CD4-positive, alpha-beta T cell treated with Interleukin-4 for 1 hour (primary cell): ENCODE data around the gene RECK.
"Not testable (repeated sequence)": the region's sequence is repeated elsewhere in the genome, so short reads cannot be mapped to it uniquely, and the experiment has no call there.

Source experiments
- DNase-seq, 2 donors: peaks; one replicate each; pipeline ENCODE4 v3.0.0-alpha.2; 2020 to 2022

Gene RECK, protein sequence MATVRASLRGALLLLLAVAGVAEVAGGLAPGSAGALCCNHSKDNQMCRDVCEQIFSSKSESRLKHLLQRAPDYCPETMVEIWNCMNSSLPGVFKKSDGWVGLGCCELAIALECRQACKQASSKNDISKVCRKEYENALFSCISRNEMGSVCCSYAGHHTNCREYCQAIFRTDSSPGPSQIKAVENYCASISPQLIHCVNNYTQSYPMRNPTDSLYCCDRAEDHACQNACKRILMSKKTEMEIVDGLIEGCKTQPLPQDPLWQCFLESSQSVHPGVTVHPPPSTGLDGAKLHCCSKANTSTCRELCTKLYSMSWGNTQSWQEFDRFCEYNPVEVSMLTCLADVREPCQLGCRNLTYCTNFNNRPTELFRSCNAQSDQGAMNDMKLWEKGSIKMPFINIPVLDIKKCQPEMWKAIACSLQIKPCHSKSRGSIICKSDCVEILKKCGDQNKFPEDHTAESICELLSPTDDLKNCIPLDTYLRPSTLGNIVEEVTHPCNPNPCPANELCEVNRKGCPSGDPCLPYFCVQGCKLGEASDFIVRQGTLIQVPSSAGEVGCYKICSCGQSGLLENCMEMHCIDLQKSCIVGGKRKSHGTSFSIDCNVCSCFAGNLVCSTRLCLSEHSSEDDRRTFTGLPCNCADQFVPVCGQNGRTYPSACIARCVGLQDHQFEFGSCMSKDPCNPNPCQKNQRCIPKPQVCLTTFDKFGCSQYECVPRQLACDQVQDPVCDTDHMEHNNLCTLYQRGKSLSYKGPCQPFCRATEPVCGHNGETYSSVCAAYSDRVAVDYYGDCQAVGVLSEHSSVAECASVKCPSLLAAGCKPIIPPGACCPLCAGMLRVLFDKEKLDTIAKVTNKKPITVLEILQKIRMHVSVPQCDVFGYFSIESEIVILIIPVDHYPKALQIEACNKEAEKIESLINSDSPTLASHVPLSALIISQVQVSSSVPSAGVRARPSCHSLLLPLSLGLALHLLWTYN

DNA sequence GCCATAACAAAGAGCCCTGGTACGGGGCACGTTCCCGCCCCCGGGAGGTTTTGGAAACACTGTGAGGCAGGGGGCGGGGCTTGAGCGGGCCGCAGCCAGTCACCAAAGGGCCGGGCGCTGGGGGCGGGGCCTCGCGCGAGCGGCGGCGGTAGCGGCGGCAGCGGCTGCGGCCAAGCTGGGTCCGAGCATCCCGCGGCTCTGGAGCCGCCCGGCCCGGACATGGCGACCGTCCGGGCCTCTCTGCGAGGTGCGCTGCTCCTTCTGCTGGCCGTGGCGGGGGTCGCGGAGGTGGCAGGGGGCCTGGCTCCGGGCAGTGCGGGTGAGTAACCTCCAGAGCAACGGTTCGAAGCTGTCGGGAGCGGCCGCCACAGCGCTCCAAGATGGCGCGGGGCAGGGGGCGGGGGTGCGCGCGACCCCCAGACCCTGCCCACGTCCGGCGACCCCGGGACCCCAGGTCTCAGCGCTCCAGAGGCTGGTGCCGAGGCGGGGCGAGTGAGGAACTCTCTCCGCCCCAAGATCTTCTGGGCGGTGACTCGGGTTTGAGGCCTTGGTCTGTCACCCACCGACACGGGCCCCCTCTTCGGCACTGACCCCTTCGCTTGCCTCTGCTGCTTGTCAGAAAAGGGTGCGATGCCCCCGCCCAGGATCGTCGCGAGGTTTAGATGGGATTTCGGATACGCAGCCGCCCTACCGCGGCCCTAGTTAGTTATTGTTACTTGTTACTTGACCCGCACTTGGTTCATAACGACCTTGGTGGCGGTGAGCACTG is at the start of gene RECK:
TSS of gene RECK (plus strand) at position 134 of the 769 bp plus-strand sequence. CDS start at position 220, 86 bp downstream.
- peak; percentile 83 to 85 for DNase-seq

GRCh38 chr9:35990155-35990554 is 46.6 kb upstream of the RECK start:
- no peak for DNase-seq

GRCh38 chr9:35993136-35993535 is 43.6 kb upstream of the RECK start:
- not testable (repeated sequence) for DNase-seq

DNA sequence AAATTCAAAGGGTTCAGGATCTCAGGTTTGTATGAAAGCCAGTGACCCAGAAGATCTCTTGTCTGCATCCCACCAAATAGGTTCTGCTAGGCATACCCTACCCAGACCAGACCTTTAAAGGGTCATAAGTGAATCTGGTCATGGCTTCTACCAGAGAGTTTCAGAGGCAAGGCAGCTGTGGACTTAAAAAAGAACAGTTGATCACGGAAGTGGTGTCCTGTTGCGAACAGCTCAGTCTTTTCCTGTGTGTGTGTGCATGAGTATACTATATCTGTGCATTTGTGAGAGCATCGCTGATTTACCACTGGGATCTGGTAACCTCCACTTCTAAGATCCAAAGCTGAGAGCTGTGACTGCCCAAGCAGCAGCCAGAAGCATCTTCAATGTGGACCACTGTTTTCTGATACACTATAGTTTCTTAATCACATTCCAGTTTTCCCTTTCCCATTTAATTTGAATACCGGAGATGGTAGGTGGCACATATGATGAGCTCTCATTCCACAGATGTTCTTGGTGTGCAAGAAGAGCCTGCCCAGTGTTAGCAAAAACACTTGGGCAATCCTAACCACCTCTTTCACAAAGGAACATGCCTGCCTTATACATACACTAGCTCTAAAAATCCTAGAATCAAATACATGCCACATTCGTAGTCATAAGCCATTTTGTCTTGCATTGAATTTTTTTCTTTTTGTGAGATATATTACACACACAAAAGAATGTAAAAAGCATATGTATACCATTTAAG is 42.6 kb upstream of the RECK start:
- DNase-seq: no peak

DNA sequence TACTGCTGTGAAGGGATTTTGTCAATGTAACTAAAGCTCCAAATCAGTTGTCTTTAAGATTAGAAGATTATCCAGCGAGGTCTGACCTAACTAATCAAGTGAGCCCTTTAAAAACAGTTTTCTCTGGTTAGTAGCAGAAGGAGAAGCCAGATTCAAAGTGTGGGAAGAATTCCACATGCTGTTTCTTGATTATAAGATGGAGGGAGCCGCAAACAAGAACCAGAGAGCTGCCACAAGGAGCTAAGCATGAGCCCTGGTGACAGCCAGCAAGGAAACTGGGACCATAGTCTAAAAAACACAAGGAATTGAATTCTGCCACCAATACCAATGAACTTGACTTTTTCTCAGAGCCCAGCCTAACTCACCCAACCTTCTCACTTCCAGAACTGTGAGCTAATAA is 41.8 kb upstream of the RECK start:
- DNase-seq: no peak

DNA sequence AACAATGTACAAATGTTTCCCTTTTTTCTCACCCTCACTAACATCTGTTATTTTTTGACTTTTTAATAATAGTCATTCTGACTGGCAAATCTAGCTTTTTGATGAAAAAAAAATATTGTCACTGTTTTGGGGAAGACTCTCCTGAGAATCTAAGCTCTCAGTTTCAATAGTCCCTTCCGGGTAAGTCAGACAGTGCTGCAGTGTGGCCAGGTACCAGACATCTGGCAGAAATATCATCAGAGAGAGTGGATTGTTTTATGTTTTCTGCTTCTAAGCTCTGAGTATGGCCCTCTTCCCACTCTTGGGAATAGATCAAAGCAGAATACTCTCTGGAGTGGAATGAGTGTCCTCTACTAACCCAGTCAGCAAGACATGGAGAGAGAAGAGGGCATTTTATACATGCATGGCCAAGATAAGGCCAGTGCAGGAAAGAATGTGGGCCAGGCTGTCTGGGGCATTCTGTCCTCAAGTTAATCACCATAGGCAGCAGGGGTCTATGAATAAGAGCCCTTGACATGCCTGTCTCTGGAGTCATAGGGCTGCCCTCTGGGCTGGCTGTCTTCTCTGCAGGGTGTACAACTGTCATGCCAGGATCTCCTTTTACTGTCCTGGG is 40.2 kb upstream of the RECK start:
- no peak for DNase-seq

GRCh38 chr9:35997016-35997415 is 39.7 kb upstream of the RECK start:
- not testable (repeated sequence) for DNase-seq

DNA sequence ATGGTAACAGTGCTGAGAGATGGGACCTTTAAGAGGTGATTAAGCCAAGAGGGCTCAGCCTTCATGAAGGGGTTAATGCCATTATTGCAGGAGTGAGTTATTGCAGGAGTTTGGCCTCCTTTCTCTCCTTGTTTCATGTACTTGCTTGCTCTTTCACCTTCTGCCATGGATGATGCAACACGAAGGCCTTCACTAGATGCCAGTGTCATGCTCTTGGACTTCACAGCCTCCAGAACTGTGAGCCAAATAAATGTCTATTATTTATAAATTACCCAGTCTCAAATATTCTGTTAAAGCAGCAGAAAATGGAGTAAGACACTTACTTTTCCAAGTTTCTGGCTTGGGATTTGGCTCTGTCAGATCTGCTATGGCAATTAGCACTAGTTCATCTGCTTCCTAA is 38.4 kb upstream of the RECK start:
- DNase-seq: no peak

GRCh38 chr9:36005891-36006290 is 30.8 kb upstream of the RECK start:
- DNase-seq: no peak

- no peak for DNase-seq
Observed at GRCh38 chr9:36006549-36007315, 30.0 kb upstream of the RECK start.

GRCh38 chr9:36007316-36007708 is 29.4 kb upstream of the RECK start:
- no peak for DNase-seq

GRCh38 chr9:36007852-36008251 is 28.9 kb upstream of the RECK start:
- no peak for DNase-seq

DNA sequence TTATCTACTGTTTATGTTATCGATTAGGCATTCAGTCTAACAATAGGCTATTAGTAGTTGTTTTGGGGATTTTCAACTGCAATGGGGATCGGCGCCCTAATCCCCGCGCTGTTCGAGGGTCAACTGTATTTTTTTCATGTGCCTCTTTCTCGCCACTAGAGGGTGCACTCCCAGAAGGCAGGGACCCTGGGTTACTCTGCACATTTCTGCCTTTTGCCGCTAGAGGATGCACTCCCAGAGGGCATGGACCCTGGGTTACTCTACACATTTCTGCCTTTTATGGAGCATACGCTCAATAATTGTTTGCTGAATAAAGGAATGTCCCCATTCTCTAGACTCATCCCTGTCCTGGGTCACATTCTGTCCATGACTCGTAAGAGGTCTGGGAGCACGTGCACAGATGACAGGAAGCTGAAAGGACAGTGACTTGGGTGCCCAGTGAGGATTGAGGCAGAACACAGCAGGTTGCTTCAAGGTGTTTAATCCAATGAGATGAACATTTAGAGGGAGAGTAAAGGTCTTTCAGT is 27.9 kb upstream of the RECK start:
- peak; percentile 41 to 69 for DNase-seq

DNA sequence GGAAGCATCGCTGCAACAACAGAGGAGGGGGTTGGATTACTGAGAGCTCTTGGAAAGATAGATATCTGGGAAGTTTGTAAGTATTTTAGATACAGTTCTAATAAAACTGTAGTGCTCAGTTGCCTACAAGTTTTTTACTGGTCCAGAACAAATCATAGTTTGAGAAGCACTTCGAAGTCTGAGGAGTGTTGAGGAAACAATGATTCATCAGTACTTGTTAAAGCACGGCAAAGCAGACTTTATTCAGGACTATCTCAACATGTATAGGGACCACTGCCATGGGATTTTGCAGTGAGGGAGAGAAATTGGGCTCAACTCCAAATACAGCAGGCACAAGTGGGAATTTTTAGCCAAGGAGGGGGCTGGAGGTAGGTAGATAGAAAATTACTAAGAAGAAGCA is 25.3 kb upstream of the RECK start:
- DNase-seq: no peak

DNA sequence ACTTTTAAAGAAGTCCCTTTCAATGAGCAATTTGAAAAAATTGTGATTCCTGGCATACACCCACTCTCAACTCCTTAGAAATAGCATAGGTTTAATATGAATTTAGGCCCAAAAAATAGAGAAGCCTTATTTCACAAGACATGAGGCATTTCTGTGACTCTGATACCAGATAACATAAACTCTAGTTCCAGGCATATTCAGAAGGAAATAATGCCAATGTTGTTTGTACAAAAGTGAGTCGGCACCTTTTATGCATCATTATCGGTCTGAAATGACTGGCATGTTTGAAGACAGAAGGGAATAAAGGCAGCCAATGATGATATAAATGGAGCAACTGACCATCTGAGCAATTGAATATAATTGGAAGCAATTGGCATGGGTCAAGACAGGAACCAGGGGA is 19.4 kb upstream of the RECK start:
- DNase-seq: no peak

DNA sequence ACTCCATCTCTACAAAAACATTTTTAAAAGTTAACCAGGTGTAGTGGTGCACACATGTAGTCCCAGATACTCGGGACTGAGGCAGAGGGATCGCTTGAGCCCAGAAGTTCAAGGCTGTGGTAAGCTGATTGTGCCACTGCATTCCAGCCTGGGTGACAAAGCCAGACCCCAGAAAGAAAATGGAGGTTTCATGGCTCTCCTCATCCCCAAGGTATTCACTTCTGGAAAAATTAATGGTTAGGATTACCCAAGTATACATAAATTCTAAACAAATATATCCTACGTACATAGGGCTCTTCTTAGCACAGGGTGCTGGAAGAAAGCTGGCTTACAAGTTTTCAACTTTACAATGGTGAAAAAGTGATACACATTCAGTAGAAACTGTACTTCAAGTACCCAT is 18.6 kb upstream of the RECK start:
- DNase-seq: no peak

GRCh38 chr9:36018891-36019720 is 17.6 kb upstream of the RECK start:
- no peak for DNase-seq

GRCh38 chr9:36021968-36022367 is 14.7 kb upstream of the RECK start:
- no peak for DNase-seq

GRCh38 chr9:36023260-36024048 is 13.3 kb upstream of the RECK start:
- peak; percentile 67 to 69 for DNase-seq
